CD14-positive monocyte (primary cell): ENCODE data around the gene DMRT1. TPM values are rescaled to one million over a fixed set of nuclear protein-coding genes. Genes with fewer than 3 reads are reported as not detected.

Experiments used
- DNase-seq, 3 donors: peaks; one replicate each; pipeline ENCODE4 v3.0.0-alpha.2; 2011 to 2022
- H2AFZ ChIP-seq: 2 replicates; pipeline ENCODE4 v1.6.0; 2012; ENCODE audit warnings: mild to moderate bottlenecking, low read depth, low read length, inconsistent platforms; ENCODE audit not compliant: insufficient read depth, poor library complexity, severe bottlenecking
- H3K27ac ChIP-seq, 2 donors: 1 replicate in 1 of 2; 2 replicates in 1 of 2; pipeline ENCODE4 v1.5.1; 2012 to 2013; ENCODE audit warnings: low read length in 2 of 2, control low read depth in 1 of 2, inconsistent platforms in 1 of 2, low read depth in 1 of 2, mild to moderate bottlenecking in 1 of 2
- H3K27me3 ChIP-seq, 2 donors: one replicate each; pipeline versions ENCODE4 v1.6.0 to v1.6.1; 2011 to 2013; ENCODE audit warnings: low read length in 2 of 2; ENCODE audit not compliant: control insufficient read depth in 2 of 2, insufficient read depth in 2 of 2
- H3K36me3 ChIP-seq, 2 donors: replicated peaks in 1 of 2; 1 replicate in 1 of 2; 2 replicates in 1 of 2; pipeline versions ENCODE4 v1.5.1 to v1.6.1; 2012 to 2013; ENCODE audit warnings: low read length in 2 of 2, control low read depth in 1 of 2, inconsistent platforms in 1 of 2, mild to moderate bottlenecking in 1 of 2; ENCODE audit not compliant: insufficient read depth in 2 of 2, control insufficient read depth in 1 of 2
- H3K4me1 ChIP-seq, 2 donors: 1 replicate in 1 of 2; 2 replicates in 1 of 2; pipeline versions ENCODE4 v1.5.1 to v1.6.1; 2012 to 2013; ENCODE audit warnings: low read length in 2 of 2, control low read depth in 1 of 2, inconsistent platforms in 1 of 2, mild to moderate bottlenecking in 1 of 2, moderate library complexity in 1 of 2; ENCODE audit not compliant: insufficient read depth in 2 of 2, control insufficient read depth in 1 of 2
- H3K4me2 ChIP-seq: replicated peaks from 2 replicates; pipeline ENCODE3; 2012; ENCODE audit warnings: low read length, moderate library complexity, mild to moderate bottlenecking; ENCODE audit not compliant: poor library complexity, severe bottlenecking; ENCODE audit errors: extremely low read depth
- H3K4me3 ChIP-seq, 3 experiments: fragments of 200-600 bp in 1 of 3; sonication (generic) in 1 of 3; replicated peaks in 1 of 3; 1 replicate in 2 of 3; 2 replicates in 1 of 3; pipeline ENCODE4 v1.5.1; 2011 to 2013; ENCODE audit warnings: low read length in 3 of 3, mild to moderate bottlenecking in 3 of 3, control low read depth in 2 of 3, low read depth in 2 of 3, inconsistent platforms in 1 of 3, moderate library complexity in 1 of 3
- H3K79me2 ChIP-seq: 2 replicates; pipeline ENCODE4 v1.6.0; 2012; ENCODE audit warnings: mild to moderate bottlenecking, control low read depth, inconsistent platforms, low read length, moderate library complexity; ENCODE audit not compliant: insufficient read depth
- H3K9ac ChIP-seq: 2 replicates; pipeline ENCODE4 v1.6.0; 2017; ENCODE audit warnings: low read length, mild to moderate bottlenecking; ENCODE audit not compliant: insufficient read depth, poor library complexity, severe bottlenecking
- H3K9me3 ChIP-seq, 2 donors: replicated peaks in 1 of 2; 1 replicate in 1 of 2; 2 replicates in 1 of 2; pipeline versions ENCODE4 v1.5.1 to v1.6.1; 2012 to 2013; ENCODE audit warnings: low read length in 2 of 2, control low read depth in 1 of 2; ENCODE audit not compliant: control insufficient read depth in 1 of 2, insufficient read depth in 1 of 2
- H4K20me1 ChIP-seq: 2 replicates; pipeline ENCODE4 v1.6.0; 2012; ENCODE audit warnings: mild to moderate bottlenecking, low read length, control low read depth, moderate library complexity; ENCODE audit not compliant: insufficient read depth
- H3K27ac Mint-ChIP-seq, 7 donors: one replicate each; pipeline ENCODE4 v1.8.0; 2020; ENCODE audit warnings: mild to moderate bottlenecking in 7 of 7, mixed read lengths in 7 of 7, moderate library complexity in 6 of 7, inconsistent platforms in 2 of 7
- H3K27me3 Mint-ChIP-seq, 3 donors: one replicate each; pipeline ENCODE4 v1.8.0; 2021 to 2022; ENCODE audit warnings: low read depth in 3 of 3, mild to moderate bottlenecking in 3 of 3, mixed read lengths in 3 of 3, moderate library complexity in 3 of 3, inconsistent platforms in 1 of 3
- H3K36me3 Mint-ChIP-seq, 2 donors: one replicate each; pipeline ENCODE4 v1.8.0; 2020; ENCODE audit warnings: mixed read lengths in 2 of 2, inconsistent platforms in 1 of 2, mild to moderate bottlenecking in 1 of 2
- H3K4me1 Mint-ChIP-seq: one replicate; pipeline ENCODE4 v1.8.0; 2020; ENCODE audit warnings: mild to moderate bottlenecking, mixed read lengths
- H3K4me3 Mint-ChIP-seq, 2 donors: one replicate each; pipeline ENCODE4 v1.8.0; 2020; ENCODE audit warnings: mild to moderate bottlenecking in 2 of 2, mixed read lengths in 2 of 2, moderate library complexity in 1 of 2
- H3K9me3 Mint-ChIP-seq, 7 donors: one replicate each; pipeline ENCODE4 v1.8.0; 2020 to 2022; ENCODE audit warnings: mixed read lengths in 7 of 7, mild to moderate bottlenecking in 6 of 7, moderate library complexity in 6 of 7, inconsistent platforms in 2 of 7
- CTCF ChIP-seq: fragments of 200-600 bp; IDR thresholded peaks from one replicate; pipeline ENCODE4 v1.8.0; 2022; ENCODE audit warnings: antibody characterized with exemption, mild to moderate bottlenecking
- WGBS: methylation state at CpG from one replicate; pipeline ENCODE4 v1.1.5; 2013; ENCODE audit warnings: missing lambda C conversion rate; ENCODE audit not compliant: insufficient coverage; 5-methylcytosine and 5-hydroxymethylcytosine counted together
- intact Hi-C, 2 donors: fragments of 100-400 bp; cut with micrococcal nuclease; formaldehyde crosslinking; loops; one replicate each; pipeline versions ENCODE4 v1.15.0 to v1.15.1; 2023
- polyA plus RNA-seq, 3 donors: library from polyadenylated mRNA; depleted of rRNA in 1 of 3; unstranded in 2 of 3; stranded (reverse) in 1 of 3; fragments of 300-500 nt in 2 of 3; fragments of >200 nt in 1 of 3; fragmentation: Illumina TruSeq in 2 of 3; gene quantifications; 1 replicate in 2 of 3; 2 replicates in 1 of 3; pipeline ENCODE4 v1.2.3, GENCODE V29; 2012 to 2021

The DMRT1 gene
- polyA plus RNA-seq, 3 donors = not detected

- no peak for DNase-seq
- no peaks in the 10 kb centered on the region for H3K36me3 Mint-ChIP-seq
- peaks cover 0 to 3% of the 10 kb centered on the region in 2 donors for H3K27me3 ChIP-seq
- no peak overlapping the region for H3K27ac Mint-ChIP-seq
- no peaks in the 10 kb centered on the region for H3K79me2 ChIP-seq
- H3K9me3 ChIP-seq = no peaks in the 10 kb centered on the region
- H3K4me2 ChIP-seq = no peak overlapping the region
- peaks cover 10 to 35% (median 15%) of the 10 kb centered on the region in 3 donors for H3K27me3 Mint-ChIP-seq
- 100% methylated on average over 1 of the region's 4 CpGs for WGBS
- no peaks in the 10 kb centered on the region for H4K20me1 ChIP-seq
- H3K9ac ChIP-seq = no peak overlapping the region
- intact Hi-C loops = no loop called here
- no peaks in the 10 kb centered on the region for H3K4me1 Mint-ChIP-seq
- H3K36me3 ChIP-seq = no peaks in the 10 kb centered on the region
- no peak overlapping the region for H3K27ac ChIP-seq
- no peaks in the 10 kb centered on the region for H3K4me1 ChIP-seq
- H3K4me3 Mint-ChIP-seq = no peak overlapping the region
- no peak for TF ChIP-seq CTCF
- no peaks in the 10 kb centered on the region for H3K9me3 Mint-ChIP-seq
- no peak overlapping the region for H2AFZ ChIP-seq
- H3K4me3 ChIP-seq = no peak overlapping the region
Measured at GRCh38 chr9:852539-852938, 11.0 kb downstream of the DMRT1 start.

- Mint-ChIP-seq H3K4me1 (no peaks in the 10 kb centered on the region), H3K27ac (no peak overlapping the region), H3K4me3 (no peak overlapping the region), H3K27me3 (peaks cover 4 to 31% (median 10%) of the 10 kb centered on the region in 3 donors), H3K9me3 (peaks cover 0 to 13% (median 0%) of the 10 kb centered on the region in 7 donors), H3K36me3 (no peaks in the 10 kb centered on the region)
- H3K36me3 ChIP-seq = no peaks in the 10 kb centered on the region
- H3K4me1 ChIP-seq = no peaks in the 10 kb centered on the region
- intact Hi-C loops = no loop called here
- no peak overlapping the region for H3K4me3 ChIP-seq
- H3K9ac ChIP-seq = no peak overlapping the region
- TF ChIP-seq CTCF = no peak
- H4K20me1 ChIP-seq = no peaks in the 10 kb centered on the region
- H3K27me3 ChIP-seq = peaks cover 2 to 4% of the 10 kb centered on the region in 2 donors
- no peak overlapping the region for H2AFZ ChIP-seq
- H3K9me3 ChIP-seq = no peaks in the 10 kb centered on the region
- H3K27ac ChIP-seq = no peak overlapping the region
- whole genome bisulfite sequencing = 0% methylated on average over 1 of the region's 6 CpGs
- H3K4me2 ChIP-seq = no peak overlapping the region
- H3K79me2 ChIP-seq = no peaks in the 10 kb centered on the region
- no peak for DNase-seq
Measured at GRCh38 chr9:859251-859650, 17.8 kb downstream of the DMRT1 start.
